ENCODE data around the gene AKT2.

GRCh38 chr19:40217027-40217810, 67.9 kb downstream of the AKT2 start:
- TF ChIP-seq, protein P1, sequence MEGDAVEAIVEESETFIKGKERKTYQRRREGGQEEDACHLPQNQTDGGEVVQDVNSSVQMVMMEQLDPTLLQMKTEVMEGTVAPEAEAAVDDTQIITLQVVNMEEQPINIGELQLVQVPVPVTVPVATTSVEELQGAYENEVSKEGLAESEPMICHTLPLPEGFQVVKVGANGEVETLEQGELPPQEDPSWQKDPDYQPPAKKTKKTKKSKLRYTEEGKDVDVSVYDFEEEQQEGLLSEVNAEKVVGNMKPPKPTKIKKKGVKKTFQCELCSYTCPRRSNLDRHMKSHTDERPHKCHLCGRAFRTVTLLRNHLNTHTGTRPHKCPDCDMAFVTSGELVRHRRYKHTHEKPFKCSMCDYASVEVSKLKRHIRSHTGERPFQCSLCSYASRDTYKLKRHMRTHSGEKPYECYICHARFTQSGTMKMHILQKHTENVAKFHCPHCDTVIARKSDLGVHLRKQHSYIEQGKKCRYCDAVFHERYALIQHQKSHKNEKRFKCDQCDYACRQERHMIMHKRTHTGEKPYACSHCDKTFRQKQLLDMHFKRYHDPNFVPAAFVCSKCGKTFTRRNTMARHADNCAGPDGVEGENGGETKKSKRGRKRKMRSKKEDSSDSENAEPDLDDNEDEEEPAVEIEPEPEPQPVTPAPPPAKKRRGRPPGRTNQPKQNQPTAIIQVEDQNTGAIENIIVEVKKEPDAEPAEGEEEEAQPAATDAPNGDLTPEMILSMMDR (conservative IDR thresholded peaks at IDR 0.05; ENCODE audit: low read depth, low read length): peak; percentile 79
- no peak for TF ChIP-seq EZH2 (IDR thresholded peaks at IDR 0.05; ENCODE audit: low read length, unreplicated experiment)
